DMS114 treated with DMSO at 0.1 percent for 48 hours (cell line): ENCODE data around the gene UROC1.
"Not testable (repeated sequence)": the region's sequence is repeated elsewhere in the genome, so short reads cannot be mapped to it uniquely, and the experiment has no call there.

Source experiments
- DNase-seq: peaks from one replicate; lab custom pipeline; 2025; ENCODE audit not compliant: unreplicated experiment; lab: John Stamatoyannopoulos, UW

The UROC1 gene

DNA sequence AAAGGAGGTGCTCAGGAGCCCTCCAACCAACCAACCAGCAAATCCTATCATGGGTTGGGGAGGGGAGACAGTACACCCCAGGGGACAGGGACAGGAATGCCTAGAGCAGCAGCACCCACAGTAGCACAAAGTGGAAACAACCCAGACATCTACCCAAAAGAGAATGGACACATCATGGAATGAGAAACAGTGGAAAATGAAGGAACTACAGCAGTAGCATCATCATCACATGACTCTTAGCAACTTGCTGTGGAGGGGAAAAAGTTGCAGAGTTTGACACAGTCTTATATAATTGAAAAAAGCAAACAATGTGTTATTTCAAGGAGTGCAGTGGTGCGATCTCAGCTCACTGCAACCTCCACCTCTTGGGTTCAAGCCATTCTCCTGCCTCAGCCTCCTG lies 30.1 kb upstream of the UROC1 start:
- DNase-seq = no peak

DNA sequence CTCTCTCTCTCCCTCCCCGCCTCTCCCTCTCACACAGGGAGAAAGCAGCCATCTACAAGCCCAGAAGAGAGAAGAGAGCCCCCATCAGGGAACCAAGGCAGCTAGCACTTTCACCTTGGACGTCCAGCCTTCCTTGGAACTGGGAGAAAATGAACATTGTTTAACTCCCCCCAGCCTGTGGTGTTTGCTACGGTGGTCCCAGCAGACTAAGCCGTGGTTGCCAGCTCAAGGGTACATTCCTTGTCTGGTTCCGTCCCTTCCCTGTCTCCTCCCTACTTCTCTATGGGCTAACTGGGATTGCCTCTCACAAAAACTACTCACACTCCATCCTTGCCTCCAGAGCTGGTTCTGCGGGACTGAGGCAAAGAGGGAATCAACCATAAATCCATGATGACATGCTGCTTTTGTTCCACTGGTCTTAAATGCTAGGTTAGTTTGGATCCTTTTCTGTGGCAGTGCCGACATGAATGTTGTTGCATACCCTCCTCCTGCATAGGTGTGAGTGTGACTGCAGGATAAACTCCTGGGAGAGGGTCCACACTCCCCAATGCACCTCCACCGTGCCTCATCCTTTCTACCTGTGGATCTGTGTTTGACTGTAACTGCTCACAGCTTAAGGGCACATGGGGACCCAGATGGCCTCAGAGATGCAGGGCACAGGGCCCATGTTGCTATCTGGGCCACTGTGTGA lies 29.1 kb upstream of the UROC1 start:
- no peak for DNase-seq

DNA sequence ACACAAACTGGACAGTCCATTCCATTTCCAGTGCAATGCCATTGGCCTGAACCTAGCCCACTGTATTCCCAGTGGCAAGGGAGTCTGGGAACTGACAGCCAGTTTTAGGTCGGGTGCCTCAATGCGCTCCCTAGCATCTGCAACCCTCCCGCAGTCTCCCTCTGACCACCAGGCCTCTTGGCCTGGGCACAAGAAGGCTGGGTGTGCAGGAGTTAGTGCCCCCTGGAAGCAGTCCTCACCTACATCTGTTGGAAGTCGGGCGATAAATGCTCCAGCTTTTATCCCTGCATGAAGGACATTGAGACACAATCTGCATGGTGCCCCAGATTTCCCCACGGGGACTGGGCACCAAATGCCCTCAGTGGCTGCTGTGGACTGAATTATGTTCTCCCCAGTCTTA lies 28.4 kb upstream of the UROC1 start:
- no peak for DNase-seq

DNA sequence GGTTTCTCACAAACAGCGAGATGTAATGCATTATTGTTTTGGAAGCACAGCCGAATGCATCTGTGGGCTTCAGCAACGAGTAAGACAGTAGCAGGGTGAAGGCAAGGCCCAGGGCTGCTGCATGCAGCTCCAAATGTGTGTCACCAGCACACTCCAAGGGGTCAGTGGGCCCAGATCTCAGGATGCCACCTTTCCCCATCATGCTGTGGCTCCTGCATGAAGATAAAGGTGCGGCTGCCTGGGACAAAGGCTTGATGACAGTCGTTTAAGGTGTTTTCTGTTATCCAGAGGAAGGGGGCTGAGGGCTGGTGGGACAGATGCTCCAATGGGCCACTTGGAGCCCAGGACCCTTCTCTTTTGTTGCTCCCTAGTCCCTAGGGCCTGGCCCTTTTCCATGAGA lies 28.0 kb upstream of the UROC1 start:
- DNase-seq = no peak

DNA sequence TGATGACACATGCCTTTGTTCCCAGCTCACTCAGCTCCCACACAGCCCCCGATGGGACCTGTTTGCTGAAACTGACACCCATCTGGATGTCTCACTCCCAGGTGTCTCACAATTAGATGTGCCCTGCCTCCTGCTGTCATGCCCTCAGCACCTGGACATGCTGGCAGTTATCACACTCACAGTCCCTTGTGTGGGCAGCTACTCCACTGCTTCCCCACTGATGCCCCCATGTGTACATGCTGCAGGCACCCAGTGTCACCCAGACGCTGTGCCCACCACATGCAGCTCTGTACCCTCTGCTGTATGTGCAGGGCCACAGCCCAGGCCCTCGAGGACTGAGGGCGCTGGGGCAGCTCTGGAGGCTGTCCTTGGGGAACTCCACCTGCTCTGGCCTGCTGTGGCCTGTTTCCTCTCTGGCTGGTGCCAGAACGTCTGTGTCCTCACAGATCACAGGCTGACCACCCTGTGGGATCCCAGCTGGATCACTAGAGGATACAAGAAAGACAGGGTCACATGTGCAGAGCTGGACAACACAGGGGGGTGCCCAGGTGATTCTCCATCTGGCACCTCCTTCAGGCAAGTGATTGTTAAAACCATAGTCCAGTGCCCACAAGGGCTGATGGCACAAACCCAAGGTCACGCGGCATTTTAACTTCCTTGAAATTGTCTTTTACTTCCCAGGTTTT lies 27.2 kb upstream of the UROC1 start:
- no peak for DNase-seq

DNA sequence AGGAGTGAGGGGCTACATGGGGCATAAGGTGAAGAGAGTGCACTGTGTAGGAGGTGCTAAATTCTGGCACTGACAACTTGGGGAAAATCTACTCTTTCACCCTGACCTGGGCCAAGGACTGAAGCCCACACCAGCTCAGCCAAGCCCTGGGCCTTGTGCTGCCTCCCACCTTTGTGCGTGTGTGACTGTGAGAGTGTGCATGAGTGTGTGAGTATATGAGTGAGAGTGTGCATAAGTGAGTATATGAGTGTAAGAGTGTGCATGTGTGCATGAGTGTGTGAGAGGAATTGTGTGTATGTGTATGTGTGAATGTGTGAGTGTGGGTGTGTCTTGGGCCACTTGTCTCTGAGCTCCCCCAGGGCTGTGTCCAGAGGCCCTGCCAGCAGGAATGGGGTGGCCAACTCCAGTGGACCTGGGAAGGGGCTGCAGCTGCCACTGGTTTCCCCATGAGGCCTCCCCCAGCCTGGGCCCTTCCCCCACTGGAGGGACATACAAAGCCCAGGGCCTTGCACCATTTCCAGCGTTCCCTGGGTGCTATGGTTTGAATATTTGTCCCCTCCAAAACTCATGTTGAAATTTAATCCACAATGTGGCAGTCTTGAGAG lies 26.0 kb upstream of the UROC1 start:
- no peak for DNase-seq

DNA sequence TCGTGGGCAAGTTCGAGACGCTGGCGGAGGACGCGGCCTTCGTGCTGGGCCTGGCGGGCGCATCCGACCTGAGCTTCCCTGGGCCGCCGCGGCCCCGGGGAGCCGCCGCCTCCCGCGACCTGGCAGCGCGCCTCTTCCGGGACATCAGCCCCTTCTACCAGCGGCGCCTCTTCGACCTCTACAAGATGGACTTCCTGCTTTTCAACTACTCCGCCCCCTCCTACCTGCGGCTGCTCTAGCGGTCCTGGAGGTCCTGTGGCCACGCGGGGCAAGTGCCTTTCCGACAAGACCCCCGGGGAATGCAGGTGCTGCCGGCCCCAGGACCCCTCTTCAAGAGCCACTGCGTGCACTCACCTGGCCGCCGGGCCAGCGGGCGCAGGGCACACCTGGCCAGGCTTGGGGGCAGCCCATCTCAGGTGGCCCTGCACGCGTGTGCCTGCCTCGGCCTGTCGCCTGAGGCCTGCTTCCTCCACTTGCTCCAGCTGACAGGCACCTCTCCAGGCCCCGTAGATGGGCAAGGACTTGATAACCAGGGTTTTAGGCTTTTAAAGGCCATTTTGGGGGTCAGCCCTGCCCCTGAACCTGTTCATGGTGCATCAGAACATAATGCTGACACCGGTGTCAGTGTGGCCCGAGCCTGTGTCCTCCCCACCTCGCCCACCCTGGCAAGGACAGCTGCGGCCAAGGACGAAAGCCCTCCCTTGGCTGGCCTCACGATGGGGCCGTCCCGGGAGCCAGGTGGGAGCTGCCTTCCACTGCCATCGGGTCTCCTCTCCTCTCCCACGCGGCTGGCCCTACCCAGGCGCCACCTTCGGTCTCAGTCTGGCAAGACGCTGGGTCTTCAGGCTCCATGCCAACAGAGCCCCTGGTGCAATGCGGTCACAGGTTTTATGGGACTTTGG lies 25.0 kb upstream of the UROC1 start:
- DNase-seq = no peak

DNA sequence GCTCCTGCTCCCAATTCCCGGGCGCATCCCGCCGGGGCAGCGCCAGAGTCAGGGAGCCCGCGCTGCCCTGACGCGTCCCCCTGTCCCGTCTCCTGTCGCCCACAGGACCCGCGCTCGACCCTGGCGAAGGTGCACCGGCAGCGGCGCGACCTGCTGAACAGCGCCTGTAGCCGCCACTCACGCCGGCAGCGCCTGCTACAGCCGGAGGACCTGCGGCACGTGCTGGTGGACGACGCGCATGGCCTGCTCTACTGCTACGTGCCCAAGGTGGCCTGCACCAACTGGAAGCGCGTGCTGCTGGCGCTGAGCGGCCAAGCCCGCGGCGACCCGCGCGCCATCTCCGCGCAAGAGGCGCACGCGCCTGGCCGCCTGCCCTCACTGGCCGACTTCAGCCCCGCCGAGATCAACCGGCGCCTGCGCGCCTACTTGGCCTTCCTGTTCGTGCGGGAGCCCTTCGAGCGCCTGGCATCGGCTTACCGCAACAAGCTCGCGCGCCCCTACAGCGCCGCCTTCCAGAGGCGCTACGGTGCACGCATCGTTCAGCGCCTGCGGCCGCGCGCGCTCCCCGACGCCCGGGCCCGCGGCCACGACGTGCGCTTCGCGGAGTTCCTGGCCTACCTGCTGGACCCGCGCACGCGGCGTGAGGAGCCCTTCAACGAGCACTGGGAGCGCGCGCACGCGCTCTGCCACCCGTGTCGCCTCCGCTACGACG lies 24.2 kb upstream of the UROC1 start:
- no peak for DNase-seq

DNA sequence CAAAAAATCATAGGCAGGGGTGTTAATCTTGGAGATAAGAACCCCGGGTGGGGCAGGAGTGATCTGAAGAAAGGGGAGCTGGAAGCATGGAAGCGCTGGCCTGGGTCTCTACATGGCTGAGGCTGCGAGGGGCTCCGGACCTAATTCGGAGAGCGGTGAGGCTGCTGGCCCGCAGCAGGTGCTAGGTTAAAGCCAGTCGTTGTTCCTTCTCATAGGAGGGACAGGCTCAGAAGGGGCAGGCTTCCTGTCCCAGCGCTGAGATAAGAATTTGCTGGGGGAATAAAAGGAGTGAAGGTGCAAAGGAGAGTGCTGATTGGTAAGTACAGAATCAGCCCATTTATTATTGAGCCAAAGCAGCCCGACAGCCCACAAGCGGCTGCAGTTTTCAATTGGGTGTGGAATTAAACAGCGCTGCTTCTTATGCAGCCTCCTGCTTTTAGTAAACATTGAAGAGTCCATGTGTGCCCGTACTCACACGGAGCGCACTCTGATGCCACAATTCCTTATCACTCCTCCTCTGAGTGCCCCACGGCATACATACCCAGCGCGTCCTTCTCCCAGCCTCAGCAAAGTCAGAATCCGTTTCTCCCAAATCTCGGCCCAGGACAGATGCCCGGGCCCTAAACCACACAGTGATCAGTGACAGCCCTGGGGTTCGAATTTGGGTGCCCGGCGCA lies 23.5 kb upstream of the UROC1 start:
- no peak for DNase-seq

DNA sequence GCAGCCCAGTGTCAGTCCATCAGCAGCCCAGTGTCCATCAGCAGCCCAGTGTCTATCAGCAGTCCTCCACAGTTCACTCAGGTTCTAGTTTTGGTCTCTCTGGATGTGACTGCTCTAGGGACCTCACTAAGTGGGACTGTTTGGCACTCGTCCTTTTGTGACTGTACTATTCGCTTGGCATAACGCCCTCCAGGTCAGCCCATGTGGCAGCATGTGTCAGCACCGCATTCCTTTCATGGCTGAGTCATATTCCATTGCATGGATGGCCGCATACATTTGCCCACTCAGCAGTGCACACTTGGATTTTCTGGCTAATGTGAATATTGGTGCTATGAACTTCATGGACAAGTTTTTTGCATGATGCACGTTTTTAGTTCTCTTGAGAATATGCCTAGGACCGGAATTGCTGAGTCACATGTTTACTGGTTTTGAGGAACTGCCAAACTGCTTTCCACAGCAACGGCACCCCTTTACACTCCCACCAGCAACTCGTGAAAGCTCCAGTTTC lies 22.8 kb upstream of the UROC1 start:
- DNase-seq = no peak

DNA sequence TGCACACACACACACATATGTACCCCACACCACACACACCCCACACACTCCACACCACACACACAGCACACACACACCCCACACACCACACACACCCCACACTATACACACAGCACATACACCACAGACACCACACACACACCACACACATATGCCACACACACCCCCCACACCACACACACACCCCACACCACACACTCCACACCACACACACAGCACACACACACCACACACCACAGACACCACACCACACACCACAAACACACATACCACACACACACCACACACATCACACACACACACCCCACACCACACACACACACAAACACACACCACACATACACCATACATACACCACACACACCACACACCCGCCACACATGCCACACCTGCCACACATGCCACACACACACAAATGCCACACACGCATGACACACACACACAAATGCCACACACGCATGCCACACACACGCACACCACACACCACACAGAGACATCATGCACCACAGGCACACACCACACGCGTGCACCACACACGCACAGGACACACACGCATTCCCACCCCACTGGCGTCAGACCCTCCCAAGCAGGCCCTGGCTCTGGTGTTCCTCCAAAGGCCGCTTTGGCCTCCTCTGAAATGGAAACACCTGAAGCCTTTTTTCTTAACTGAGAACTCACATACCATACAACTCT lies 22.1 kb upstream of the UROC1 start:
- DNase-seq = no peak

DNA sequence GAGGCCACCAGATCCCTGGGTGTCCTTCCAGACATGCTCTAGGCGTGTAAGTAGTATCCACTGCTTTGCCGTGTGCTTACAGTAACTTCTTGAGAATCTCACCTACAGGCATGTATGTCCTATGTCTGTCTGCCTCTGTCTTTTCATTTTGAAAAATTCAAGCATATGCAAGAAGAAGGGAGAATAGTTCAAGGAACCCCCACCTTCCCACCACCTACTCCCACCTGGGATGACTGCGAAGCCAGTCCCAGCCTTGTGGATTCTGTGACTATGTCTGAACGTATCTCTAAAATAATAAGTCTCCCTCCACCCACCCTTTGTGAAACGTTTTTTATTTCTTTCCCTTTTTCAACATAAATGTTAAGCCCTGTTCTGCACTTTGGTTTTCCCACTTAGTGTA lies 21.4 kb upstream of the UROC1 start:
- no peak for DNase-seq

DNA sequence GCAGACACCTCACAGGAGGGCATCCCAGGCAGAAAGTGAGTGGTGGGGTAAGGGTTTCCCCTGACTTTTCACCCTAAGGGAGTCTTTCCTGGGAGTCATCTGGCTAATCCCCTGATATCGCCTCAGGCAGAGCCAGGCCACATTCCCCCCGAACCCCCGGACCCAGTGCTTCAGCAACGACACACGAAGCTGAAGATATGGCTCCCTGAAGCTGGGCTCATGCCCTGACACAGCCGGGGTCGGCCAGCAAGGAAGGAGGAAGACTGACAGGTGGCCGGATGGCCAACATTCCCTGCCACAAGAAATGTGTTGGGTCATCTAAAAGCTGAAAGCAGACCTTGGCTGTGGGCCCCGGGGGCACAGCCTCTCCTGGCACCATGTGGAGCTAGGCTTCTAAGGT lies 20.7 kb upstream of the UROC1 start:
- DNase-seq = no peak

DNA sequence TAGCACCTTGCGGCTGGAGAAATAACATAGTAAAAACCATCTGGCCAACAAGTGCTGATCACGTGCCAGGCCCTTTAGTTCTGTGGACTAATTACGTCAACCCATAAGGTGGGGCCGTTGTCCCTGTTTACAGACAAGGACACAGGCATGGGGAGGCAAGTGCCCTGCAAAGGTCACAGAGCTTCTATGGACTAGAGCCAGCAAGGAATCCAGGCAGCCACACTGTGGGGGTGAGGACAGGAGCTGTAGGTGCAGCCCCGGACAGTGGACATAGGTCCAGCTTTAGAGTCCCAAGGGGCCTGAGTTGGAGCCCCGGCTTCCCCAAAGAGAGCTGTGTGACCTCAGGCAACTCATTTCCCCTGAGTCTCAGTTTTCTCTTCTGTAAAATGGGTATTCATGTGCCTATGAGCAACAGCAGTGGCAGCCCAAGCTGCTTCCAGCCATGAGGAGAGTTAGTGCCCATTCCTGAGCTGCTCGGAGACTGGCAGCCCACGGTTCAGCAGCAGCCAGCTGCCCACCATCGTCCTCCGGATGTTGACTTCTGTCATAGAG lies 20.2 kb upstream of the UROC1 start:
- no peak for DNase-seq

DNA sequence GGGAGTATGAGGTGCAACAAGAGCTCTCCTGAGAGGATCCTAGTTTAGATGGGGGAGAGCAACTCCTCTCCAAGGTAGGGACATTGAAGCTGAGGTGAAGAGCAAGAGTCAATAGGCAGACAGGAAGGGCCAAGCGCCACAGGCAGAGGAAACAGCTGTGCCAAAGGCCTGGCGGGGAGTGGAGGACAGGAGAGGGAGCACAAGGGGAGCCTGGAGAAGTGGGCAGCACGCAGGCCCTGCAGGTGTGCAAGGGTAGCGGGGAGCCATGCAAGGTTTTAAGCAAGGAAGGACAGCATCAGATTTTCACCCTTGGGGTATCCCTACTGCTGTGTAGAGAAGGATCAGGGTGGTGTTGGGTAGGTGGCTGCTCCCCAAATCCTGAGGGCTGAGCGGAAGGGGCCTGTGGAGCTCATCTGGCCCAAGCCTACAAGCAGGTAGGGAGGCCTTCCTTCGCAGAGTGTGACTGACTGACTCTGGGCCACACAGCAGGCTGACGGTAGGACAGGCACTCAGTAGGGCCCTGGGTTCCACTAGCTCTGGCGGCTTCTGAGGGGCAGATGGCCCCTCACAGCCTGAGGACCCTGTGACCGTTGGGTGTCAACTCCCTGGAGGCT lies 19.6 kb upstream of the UROC1 start:
- DNase-seq = no peak

DNA sequence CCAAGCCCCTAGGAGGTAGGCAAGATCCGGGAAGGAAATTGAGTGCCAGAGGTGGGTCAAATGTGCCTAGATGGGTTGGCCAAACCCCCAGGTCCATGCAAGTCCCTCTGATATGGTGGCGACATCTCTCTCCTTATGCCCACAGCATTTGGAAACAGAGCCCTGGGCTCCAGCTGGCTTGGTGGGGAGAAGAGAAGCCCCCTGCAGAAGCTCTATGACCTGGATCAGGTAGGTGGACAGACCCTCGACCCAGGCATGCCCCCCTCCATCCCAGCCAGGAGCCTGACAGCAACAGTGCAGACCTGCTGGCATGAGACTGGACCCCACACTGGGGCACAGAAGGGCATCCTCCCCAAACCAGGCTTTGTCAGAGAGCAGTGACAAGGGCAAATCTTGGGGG lies 18.6 kb upstream of the UROC1 start:
- DNase-seq = no peak

DNA sequence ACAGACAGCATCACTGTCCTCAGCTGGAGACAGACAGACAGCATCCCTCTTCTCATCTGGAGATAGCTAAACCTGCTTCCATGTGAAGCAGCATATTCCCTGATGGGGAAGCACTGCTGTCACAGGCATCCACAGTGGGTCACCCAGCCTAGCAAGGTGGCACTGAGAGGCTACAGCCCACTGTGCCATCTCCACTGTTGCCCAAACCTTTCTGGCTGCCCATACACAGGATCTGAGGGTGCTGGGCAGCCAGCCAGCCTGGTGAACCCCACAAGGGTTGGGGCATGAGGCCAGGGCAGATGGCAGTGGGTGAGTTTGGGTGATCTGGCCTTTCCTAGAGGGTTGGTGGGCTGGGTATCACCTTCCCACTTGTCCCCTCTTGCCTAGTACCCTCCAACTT lies 18.1 kb upstream of the UROC1 start:
- DNase-seq = no peak

DNA sequence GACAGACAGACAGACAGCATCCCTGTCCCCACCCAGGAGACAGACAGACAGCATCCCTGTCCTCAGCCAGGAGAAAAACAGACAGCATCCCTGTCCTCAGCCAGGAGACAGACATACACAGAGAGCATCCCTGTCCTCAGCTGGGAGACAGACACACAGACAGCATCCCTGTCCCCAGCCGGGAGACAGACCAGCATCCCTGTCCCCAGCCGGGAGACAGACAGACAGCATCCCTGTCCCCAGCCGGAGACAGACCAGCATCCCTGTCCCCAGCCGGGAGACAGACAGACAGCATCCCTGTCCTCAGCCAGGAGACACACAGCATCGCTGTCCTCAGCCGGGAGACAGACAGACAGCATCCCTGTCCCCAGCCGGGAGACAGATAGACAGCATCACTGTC lies 17.1 kb upstream of the UROC1 start:
- not testable (repeated sequence) for DNase-seq

DNA sequence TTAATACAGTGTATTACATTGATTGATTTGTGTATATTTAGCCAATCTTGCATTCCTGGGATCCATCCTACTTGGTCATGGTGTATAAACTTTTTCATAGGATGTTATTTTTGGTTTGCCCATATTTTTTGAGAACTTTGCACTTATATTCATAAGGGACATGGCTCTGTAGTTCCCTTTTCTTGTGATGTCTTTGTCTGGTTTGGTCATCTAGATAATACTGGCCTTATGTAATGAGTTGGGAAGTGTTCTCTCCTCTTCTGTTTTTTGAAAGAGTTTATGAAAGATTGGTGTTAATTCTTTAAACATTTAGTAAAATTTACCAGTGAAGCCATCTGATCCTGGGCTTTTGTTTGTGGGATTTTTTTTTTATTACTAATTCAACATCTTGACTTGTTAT lies 15.9 kb upstream of the UROC1 start:
- DNase-seq = no peak
